HEK293 (cell line): ENCODE data around the gene CLDND1.

ENCODE experiments used
- CTCF ChIA-PET: fragments of 350-600 bp; formaldehyde crosslinking; extraction: SDS; loops from one replicate; lab custom pipeline; 2021; ENCODE audit warnings: antibody characterized with exemption; lab: Yijun Ruan, JAX
- POLR2A ChIA-PET: fragments of 300-600 bp; formaldehyde crosslinking; extraction: SDS; loops from one replicate; lab custom pipeline; 2020; ENCODE audit warnings: antibody characterized with exemption, inconsistent platforms; lab: Yijun Ruan, JAX
- H3K27ac ChIP-seq: fragments of 200-500 bp; sonication (Bioruptor generic); 2 replicates; pipeline ENCODE4 v1.5.1; 2014; ENCODE audit warnings: low read depth, low read length, control low read depth, inconsistent platforms; ENCODE audit errors: extremely low read depth
- H3K36me3 ChIP-seq, 2 experiments: fragments of 200-500 bp in 1 of 2; sonication (Bioruptor generic) in 1 of 2; 1 replicate in 1 of 2; 2 replicates in 1 of 2; pipeline ENCODE4 v1.5.1; 2014 to 2017; ENCODE audit warnings: inconsistent platforms in 2 of 2, low read length in 2 of 2; ENCODE audit not compliant: control insufficient read depth in 2 of 2, insufficient read depth in 1 of 2
- H3K4me1 ChIP-seq: fragments of 200-500 bp; sonication (Bioruptor generic); 2 replicates; pipeline ENCODE4 v1.5.1; 2014; ENCODE audit warnings: mild to moderate bottlenecking, low read length, inconsistent platforms; ENCODE audit not compliant: control insufficient read depth, insufficient read depth
- H3K4me3 ChIP-seq: 2 replicates; pipeline ENCODE4 v1.5.1; 2011; ENCODE audit warnings: low read depth, mild to moderate bottlenecking, control low read depth, low read length, moderate library complexity
- H3K9me3 ChIP-seq: fragments of 200-500 bp; sonication (Bioruptor generic); 2 replicates; pipeline ENCODE4 v1.5.1; 2014; ENCODE audit warnings: low read depth, low read length, inconsistent platforms; ENCODE audit not compliant: control insufficient read depth, insufficient read depth
- GFI1B ChIP-seq: fragments of 450-650 bp; formaldehyde crosslinking; IDR thresholded peaks from 2 replicates; pipeline ENCODE4 v1.5.1; 2016; ENCODE audit warnings: missing biosample characterization, missing genetic modification characterization
- KLF1 ChIP-seq: fragments of 450-650 bp; formaldehyde crosslinking; IDR thresholded peaks from 2 replicates; pipeline ENCODE4 v1.5.1; 2016; ENCODE audit warnings: missing biosample characterization, missing genetic modification characterization
- KLF8 ChIP-seq: fragments of 450-650 bp; formaldehyde crosslinking; IDR thresholded peaks from 2 replicates; pipeline ENCODE4 v1.5.1; 2016; ENCODE audit warnings: missing biosample characterization, missing genetic modification characterization
- MYNN ChIP-seq: fragments of 450-650 bp; formaldehyde crosslinking; IDR thresholded peaks from 2 replicates; pipeline ENCODE4 v1.5.1; 2016; ENCODE audit warnings: missing biosample characterization, missing genetic modification characterization, borderline replicate concordance
- OVOL3 ChIP-seq: fragments of 450-650 bp; formaldehyde crosslinking; IDR thresholded peaks from 2 replicates; pipeline ENCODE4 v1.5.1; 2016; ENCODE audit warnings: missing biosample characterization, missing genetic modification characterization
- REPIN1 ChIP-seq: fragments of 450-650 bp; formaldehyde crosslinking; IDR thresholded peaks from 2 replicates; pipeline ENCODE4 v1.5.1; 2017; ENCODE audit warnings: missing biosample characterization, missing genetic modification characterization, low read depth
- SP7 ChIP-seq: fragments of 450-650 bp; formaldehyde crosslinking; IDR thresholded peaks from 2 replicates; pipeline ENCODE4 v1.5.1; 2016; ENCODE audit warnings: missing biosample characterization, missing genetic modification characterization
- TRIM28 ChIP-seq: IDR thresholded peaks from 2 replicates; pipeline ENCODE4 v1.6.1; 2011; ENCODE audit warnings: low read length, control low read depth, borderline replicate concordance
- ZFP41 ChIP-seq: fragments of 450-650 bp; formaldehyde crosslinking; IDR thresholded peaks from 2 replicates; pipeline ENCODE4 v1.5.1; 2016; ENCODE audit warnings: missing biosample characterization, missing genetic modification characterization, borderline replicate concordance
- ZNF132 ChIP-seq: fragments of 450-650 bp; formaldehyde crosslinking; IDR thresholded peaks from 2 replicates; pipeline ENCODE4 v1.5.1; 2017; ENCODE audit warnings: missing biosample characterization, missing genetic modification characterization, borderline replicate concordance
- ZNF146 ChIP-seq: fragments of 450-650 bp; formaldehyde crosslinking; IDR thresholded peaks from 2 replicates; pipeline ENCODE4 v1.5.1; 2016; ENCODE audit warnings: missing biosample characterization, missing genetic modification characterization
- ZNF169 ChIP-seq: fragments of 450-650 bp; formaldehyde crosslinking; IDR thresholded peaks from 2 replicates; pipeline ENCODE4 v1.5.1; 2016; ENCODE audit warnings: missing biosample characterization, missing genetic modification characterization
- ZNF23 ChIP-seq: fragments of 450-650 bp; formaldehyde crosslinking; IDR thresholded peaks from 2 replicates; pipeline ENCODE4 v1.5.1; 2016; ENCODE audit warnings: missing biosample characterization, missing genetic modification characterization, borderline replicate concordance
- ZNF239 ChIP-seq: fragments of 450-650 bp; formaldehyde crosslinking; IDR thresholded peaks from 2 replicates; pipeline ENCODE4 v1.5.1; 2016; ENCODE audit warnings: missing biosample characterization, missing genetic modification characterization
- ZNF266 ChIP-seq: fragments of 450-650 bp; formaldehyde crosslinking; IDR thresholded peaks from 2 replicates; pipeline ENCODE4 v1.5.1; 2016; ENCODE audit warnings: missing biosample characterization, missing genetic modification characterization, low read depth
- ZNF350 ChIP-seq: fragments of 450-650 bp; formaldehyde crosslinking; IDR thresholded peaks from 2 replicates; pipeline ENCODE4 v1.5.0; 2017; ENCODE audit warnings: missing biosample characterization, mild to moderate bottlenecking, missing genetic modification characterization
- ZNF501 ChIP-seq: fragments of 450-650 bp; formaldehyde crosslinking; IDR thresholded peaks from 2 replicates; pipeline ENCODE4 v1.5.1; 2016; ENCODE audit warnings: missing biosample characterization, missing genetic modification characterization
- ZNF530 ChIP-seq: fragments of 450-650 bp; formaldehyde crosslinking; IDR thresholded peaks from 2 replicates; pipeline ENCODE4 v1.5.1; 2016; ENCODE audit warnings: low read depth, missing biosample characterization, missing genetic modification characterization
- ZNF558 ChIP-seq: fragments of 450-650 bp; formaldehyde crosslinking; IDR thresholded peaks from 2 replicates; pipeline ENCODE4 v1.5.1; 2016; ENCODE audit warnings: missing biosample characterization, missing genetic modification characterization
- ZNF561 ChIP-seq: fragments of 450-650 bp; IDR thresholded peaks from 2 replicates; pipeline ENCODE4 v1.5.1; 2018; ENCODE audit warnings: missing biosample characterization, missing genetic modification characterization, borderline replicate concordance
- ZNF610 ChIP-seq: fragments of 450-650 bp; formaldehyde crosslinking; IDR thresholded peaks from 2 replicates; pipeline ENCODE4 v1.5.1; 2016; ENCODE audit warnings: missing biosample characterization, missing genetic modification characterization, borderline replicate concordance
- ZNF621 ChIP-seq: fragments of 450-650 bp; formaldehyde crosslinking; IDR thresholded peaks from 2 replicates; pipeline ENCODE4 v1.5.1; 2017; ENCODE audit warnings: missing biosample characterization, missing genetic modification characterization
- ZNF670 ChIP-seq: fragments of 450-650 bp; formaldehyde crosslinking; IDR thresholded peaks from 2 replicates; pipeline ENCODE4 v1.5.1; 2016; ENCODE audit warnings: missing biosample characterization, missing genetic modification characterization, low read depth
- ZNF785 ChIP-seq: fragments of 450-650 bp; formaldehyde crosslinking; IDR thresholded peaks from 2 replicates; pipeline ENCODE4 v1.5.1; 2016; ENCODE audit warnings: missing biosample characterization, missing genetic modification characterization
- ZNF843 ChIP-seq: fragments of 450-650 bp; formaldehyde crosslinking; IDR thresholded peaks from 2 replicates; pipeline ENCODE4 v1.5.1; 2016; ENCODE audit warnings: missing biosample characterization, missing genetic modification characterization
- ZXDB ChIP-seq: fragments of 450-650 bp; formaldehyde crosslinking; IDR thresholded peaks from 2 replicates; pipeline ENCODE4 v1.5.1; 2016; ENCODE audit warnings: missing biosample characterization, missing genetic modification characterization
- TF ChIP-seq, protein P1 (sequence below): fragments of 450-650 bp; formaldehyde crosslinking; IDR thresholded peaks from 2 replicates; pipeline ENCODE4 v1.5.1; 2016; ENCODE audit warnings: missing biosample characterization, missing genetic modification characterization, borderline replicate concordance
- TF ChIP-seq, protein P2 (sequence below): fragments of 450-650 bp; formaldehyde crosslinking; IDR thresholded peaks from 2 replicates; pipeline ENCODE4 v1.5.1; 2016; ENCODE audit warnings: missing biosample characterization, missing genetic modification characterization

Gene CLDND1

DNA sequence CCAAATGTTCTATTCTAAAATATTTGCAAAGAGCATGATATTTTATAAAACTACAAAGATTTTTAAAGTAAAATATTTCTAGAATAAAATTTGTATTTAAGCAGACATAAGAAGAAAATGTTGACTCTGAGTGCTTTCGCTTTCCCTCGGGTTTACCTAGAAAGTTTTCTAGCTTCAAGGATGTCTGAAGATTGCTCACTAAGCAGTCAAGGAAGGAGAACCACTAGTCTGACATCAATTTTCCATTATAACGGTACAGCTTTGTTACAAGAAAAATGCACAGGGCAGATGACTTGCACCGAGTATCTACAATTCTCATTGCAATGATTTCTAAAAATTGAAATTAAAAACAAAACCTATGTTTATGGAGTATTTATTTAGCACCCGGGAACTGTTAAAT, 23.2 kb upstream of the CLDND1 start:
- TF ChIP-seq ZNF558 (tag by site-specific recombination): no peak
- TF ChIP-seq, protein P1, sequence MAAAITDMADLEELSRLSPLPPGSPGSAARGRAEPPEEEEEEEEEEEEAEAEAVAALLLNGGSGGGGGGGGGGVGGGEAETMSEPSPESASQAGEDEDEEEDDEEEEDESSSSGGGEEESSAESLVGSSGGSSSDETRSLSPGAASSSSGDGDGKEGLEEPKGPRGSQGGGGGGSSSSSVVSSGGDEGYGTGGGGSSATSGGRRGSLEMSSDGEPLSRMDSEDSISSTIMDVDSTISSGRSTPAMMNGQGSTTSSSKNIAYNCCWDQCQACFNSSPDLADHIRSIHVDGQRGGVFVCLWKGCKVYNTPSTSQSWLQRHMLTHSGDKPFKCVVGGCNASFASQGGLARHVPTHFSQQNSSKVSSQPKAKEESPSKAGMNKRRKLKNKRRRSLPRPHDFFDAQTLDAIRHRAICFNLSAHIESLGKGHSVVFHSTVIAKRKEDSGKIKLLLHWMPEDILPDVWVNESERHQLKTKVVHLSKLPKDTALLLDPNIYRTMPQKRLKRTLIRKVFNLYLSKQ (tag by site-specific recombination): no peak
- no peak for TF ChIP-seq MYNN (tag by site-specific recombination)
- no peak for TF ChIP-seq ZNF670 (tag by site-specific recombination)
- no peak for TF ChIP-seq GFI1B (tag by site-specific recombination)
- no peak for TF ChIP-seq KLF1
- Histone ChIP-seq H3K27ac (no peak overlapping the region), H3K4me1 (no peaks in the 10 kb centered on the region), H3K9me3 (no peaks in the 10 kb centered on the region), H3K36me3 (no peaks in the 10 kb centered on the region), H3K4me3 (no peak overlapping the region)
- ChIA-PET POLR2A (no interaction called here), CTCF (no interaction called here)

DNA sequence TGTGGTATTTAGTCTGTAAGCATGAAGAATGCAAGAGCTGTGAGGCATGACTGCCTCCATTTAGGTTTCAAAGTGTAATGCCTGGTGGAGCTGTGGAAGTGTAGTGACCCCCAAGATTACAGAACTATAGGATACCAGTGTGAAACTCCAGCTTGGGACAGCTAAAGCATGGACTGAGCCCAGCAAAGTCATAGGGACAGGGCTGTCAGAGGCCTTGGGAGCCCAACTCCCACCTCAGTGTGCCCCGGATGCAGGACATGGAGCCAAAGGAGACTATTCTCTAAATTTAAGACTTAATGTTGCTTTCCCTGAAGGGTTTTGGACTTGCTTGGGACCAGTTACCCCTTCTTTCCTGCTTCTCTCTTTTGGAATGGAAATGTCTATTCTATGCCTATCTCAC, 19.9 kb upstream of the CLDND1 start:
- ChIA-PET CTCF (no interaction called here), POLR2A (no interaction called here)

DNA sequence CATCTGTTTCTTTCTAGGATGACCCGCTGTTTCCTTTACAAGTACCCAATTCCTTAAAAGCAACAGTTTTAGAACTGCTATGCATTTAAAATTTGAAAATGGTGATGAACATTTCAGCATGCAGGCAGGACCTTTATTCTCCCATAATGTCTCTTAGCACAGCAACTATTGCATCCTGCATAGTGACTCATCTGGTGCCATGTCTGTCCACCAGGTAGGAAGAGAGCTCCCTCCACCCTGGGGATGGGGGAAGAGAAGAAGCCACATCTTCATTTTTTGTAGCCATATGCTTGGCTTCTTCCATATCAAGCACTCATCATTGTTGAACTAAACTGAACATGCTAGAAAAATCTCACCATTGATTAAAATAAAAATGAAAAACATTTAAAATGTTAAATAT, 19.0 kb upstream of the CLDND1 start:
- Histone ChIP-seq H3K36me3 (no peaks in the 10 kb centered on the region), H3K4me3 (no peak overlapping the region), H3K4me1 (no peaks in the 10 kb centered on the region), H3K9me3 (no peaks in the 10 kb centered on the region), H3K27ac (no peak overlapping the region)
- ChIA-PET POLR2A (no interaction called here), CTCF (no interaction called here)
- no peak for TF ChIP-seq ZNF132 (tag by site-specific recombination)
- TF ChIP-seq, all 188 proteins: peak for 0

More for the DNA sequence above, 19.9 kb upstream of the CLDND1 start:
- Histone ChIP-seq H3K4me1 (no peaks in the 10 kb centered on the region), H3K4me3 (no peak overlapping the region), H3K27ac (no peak overlapping the region), H3K36me3 (no peaks in the 10 kb centered on the region), H3K9me3 (no peaks in the 10 kb centered on the region)
- TF ChIP-seq ZNF785 (tag by site-specific recombination): no peak

DNA sequence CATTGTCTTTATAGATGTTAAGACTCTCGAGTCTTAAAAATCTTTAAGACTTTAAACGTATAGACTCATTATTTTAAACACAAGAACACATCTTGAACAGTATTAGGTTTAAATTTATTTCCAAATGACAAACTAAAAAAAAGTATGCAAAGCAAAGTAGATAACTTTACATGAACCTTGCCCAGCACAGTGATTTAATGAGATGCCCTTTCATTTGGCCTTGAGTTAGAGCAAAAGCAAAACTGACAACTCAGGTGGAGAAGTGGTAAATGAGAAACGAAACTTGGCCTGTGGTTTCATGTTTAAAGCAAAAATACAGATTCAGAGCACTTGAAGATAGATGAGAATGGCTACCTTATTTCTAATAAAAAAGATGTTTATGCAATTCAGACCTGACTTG, 17.6 kb upstream of the CLDND1 start:
- TF ChIP-seq ZNF266 (tag by site-specific recombination) (no peak), ZNF561 (tag by site-specific recombination) (no peak), ZNF146 (tag by site-specific recombination) (no peak), SP7 (tag by site-specific recombination) (no peak), KLF8 (tag by site-specific recombination) (no peak), ZXDB (tag by site-specific recombination) (no peak), ZNF530 (no peak), ZNF610 (tag by site-specific recombination) (no peak), TRIM28 (no peak), ZNF843 (tag by site-specific recombination) (no peak), OVOL3 (tag by site-specific recombination) (no peak), ZNF23 (tag by site-specific recombination) (no peak), ZNF621 (tag by site-specific recombination) (no peak), ZNF239 (tag by site-specific recombination) (no peak), ZNF350 (tag by site-specific recombination) (no peak), ZFP41 (no peak), REPIN1 (tag by site-specific recombination) (no peak), ZNF169 (tag by site-specific recombination) (no peak), ZNF501 (tag by site-specific recombination) (no peak)
- TF ChIP-seq, protein P2, sequence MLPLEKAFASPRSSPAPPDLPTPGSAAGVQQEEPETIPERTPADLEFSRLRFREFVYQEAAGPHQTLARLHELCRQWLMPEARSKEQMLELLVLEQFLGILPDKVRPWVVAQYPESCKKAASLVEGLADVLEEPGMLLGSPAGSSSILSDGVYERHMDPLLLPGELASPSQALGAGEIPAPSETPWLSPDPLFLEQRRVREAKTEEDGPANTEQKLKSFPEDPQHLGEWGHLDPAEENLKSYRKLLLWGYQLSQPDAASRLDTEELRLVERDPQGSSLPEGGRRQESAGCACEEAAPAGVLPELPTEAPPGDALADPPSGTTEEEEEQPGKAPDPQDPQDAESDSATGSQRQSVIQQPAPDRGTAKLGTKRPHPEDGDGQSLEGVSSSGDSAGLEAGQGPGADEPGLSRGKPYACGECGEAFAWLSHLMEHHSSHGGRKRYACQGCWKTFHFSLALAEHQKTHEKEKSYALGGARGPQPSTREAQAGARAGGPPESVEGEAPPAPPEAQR (tag by site-specific recombination): no peak
- CTCF ChIA-PET: no interaction called here
- POLR2A ChIA-PET: no interaction called here
- Histone ChIP-seq H3K27ac (no peak overlapping the region), H3K36me3 (no peaks in the 10 kb centered on the region), H3K4me1 (no peaks in the 10 kb centered on the region), H3K9me3 (no peaks in the 10 kb centered on the region), H3K4me3 (no peak overlapping the region)
